Neutrophil (primary cell): ENCODE measurements around the gene MCC.

Experiments used
- H3K27ac ChIP-seq: fragments of 200-600 bp; sonication (generic); 2 replicates; pipeline ENCODE4 v1.5.1; 2016; ENCODE audit warnings: mild to moderate bottlenecking, moderate library complexity
- H3K27me3 ChIP-seq: fragments of 200-600 bp; sonication (generic); 2 replicates; pipeline ENCODE4 v1.6.0; 2016; ENCODE audit warnings: mild to moderate bottlenecking
- H3K36me3 ChIP-seq: fragments of 200-600 bp; sonication (generic); 2 replicates; pipeline ENCODE4 v1.5.1; 2017
- H3K4me1 ChIP-seq, 2 experiments: fragments of 200-600 bp in 1 of 2; sonication (generic) in 1 of 2; 1 replicate in 1 of 2; 2 replicates in 1 of 2; pipeline versions ENCODE4 v1.5.1 to v1.6.1; 2013 to 2016; ENCODE audit warnings: low read depth in 1 of 2, low read length in 1 of 2, mild to moderate bottlenecking in 1 of 2, moderate library complexity in 1 of 2; ENCODE audit not compliant: control insufficient read depth in 1 of 2, insufficient read depth in 1 of 2
- H3K4me3 ChIP-seq, 2 experiments: fragments of 200-600 bp in 1 of 2; sonication (generic) in 1 of 2; 1 replicate in 1 of 2; 2 replicates in 1 of 2; pipeline ENCODE4 v1.5.1; 2013 to 2016; ENCODE audit warnings: low read depth in 1 of 2, low read length in 1 of 2, mild to moderate bottlenecking in 1 of 2, moderate library complexity in 1 of 2
- H3K9me3 ChIP-seq: fragments of 200-600 bp; sonication (generic); 2 replicates; pipeline ENCODE4 v1.5.1; 2016
- TF ChIP-seq, protein P1 (sequence below): fragments of 200-600 bp; sonication (generic); IDR thresholded peaks from 2 replicates; pipeline ENCODE4 v1.5.1; 2016; ENCODE audit warnings: antibody characterized with exemption

The MCC gene

DNA sequence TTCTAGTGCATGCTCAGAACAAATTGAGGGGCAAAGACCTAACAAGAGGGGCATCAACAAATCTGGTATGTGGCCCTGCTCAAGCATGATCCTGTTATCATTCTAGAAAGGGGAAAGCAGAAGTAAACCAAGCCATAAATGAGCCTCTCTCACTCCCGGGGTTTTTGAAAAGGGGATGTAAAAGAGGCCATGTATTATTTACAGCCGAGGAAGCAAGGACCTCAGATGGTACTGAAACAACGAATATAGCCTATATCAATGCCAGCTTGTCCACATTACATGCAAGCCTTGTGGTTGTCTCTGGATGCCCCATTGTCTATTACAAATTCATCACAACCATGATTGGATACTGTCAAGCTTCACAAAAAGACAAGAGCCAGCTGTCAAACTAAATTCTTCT, 300.3 kb downstream of the MCC start:
- H3K9me3 ChIP-seq = no peaks in the 10 kb centered on the region
- no peaks in the 10 kb centered on the region for H3K4me1 ChIP-seq
- H3K27ac ChIP-seq = no peak overlapping the region
- H3K36me3 ChIP-seq = no peaks in the 10 kb centered on the region
- H3K4me3 ChIP-seq = no peak overlapping the region
- H3K27me3 ChIP-seq = no peaks in the 10 kb centered on the region
- TF ChIP-seq, protein P1, sequence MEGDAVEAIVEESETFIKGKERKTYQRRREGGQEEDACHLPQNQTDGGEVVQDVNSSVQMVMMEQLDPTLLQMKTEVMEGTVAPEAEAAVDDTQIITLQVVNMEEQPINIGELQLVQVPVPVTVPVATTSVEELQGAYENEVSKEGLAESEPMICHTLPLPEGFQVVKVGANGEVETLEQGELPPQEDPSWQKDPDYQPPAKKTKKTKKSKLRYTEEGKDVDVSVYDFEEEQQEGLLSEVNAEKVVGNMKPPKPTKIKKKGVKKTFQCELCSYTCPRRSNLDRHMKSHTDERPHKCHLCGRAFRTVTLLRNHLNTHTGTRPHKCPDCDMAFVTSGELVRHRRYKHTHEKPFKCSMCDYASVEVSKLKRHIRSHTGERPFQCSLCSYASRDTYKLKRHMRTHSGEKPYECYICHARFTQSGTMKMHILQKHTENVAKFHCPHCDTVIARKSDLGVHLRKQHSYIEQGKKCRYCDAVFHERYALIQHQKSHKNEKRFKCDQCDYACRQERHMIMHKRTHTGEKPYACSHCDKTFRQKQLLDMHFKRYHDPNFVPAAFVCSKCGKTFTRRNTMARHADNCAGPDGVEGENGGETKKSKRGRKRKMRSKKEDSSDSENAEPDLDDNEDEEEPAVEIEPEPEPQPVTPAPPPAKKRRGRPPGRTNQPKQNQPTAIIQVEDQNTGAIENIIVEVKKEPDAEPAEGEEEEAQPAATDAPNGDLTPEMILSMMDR = no peak

DNA sequence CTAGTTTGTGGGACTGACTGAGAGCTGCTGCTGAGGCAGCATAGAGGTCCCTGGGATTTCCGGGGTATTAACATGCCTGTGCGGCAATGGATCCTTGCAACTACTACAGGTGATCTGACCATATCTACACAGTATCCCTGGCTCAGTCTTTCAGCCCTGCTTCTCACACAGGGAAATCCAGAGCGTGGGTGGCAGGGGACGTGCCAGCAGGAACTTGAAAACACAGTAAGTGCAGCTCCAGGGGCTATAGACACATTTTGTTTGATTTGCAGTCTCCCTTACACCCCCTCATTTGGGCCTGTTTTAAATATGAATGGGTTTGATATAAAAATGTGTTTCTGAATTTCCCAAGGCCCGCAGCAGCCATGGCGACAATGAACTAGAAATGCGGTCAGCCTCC, 302.2 kb downstream of the MCC start:
- Histone ChIP-seq H3K4me1 (no peaks in the 10 kb centered on the region), H3K9me3 (no peaks in the 10 kb centered on the region), H3K36me3 (no peaks in the 10 kb centered on the region), H3K27me3 (no peaks in the 10 kb centered on the region), H3K27ac (no peak overlapping the region), H3K4me3 (no peak overlapping the region)
- TF ChIP-seq, protein P1 = no peak

DNA sequence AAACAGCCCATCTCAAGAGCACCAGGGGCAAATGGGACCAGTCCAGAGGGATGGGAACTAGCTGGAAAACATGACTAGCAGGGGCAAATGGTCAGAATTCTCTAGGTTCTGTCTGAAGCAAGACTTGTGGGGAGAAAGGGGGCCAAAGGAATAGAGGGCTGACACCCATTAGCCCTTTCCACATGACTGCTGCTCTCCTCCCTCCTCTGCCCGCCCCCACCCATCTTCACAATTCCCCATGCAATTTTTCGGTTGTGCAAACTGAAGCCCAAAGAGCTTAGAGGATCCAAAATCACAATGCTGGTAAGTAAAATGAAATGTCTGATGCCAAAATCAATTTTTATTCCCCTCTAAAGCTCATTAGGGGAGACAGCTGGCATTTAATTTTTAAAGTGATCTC, 304.6 kb downstream of the MCC start:
- TF ChIP-seq, protein P1 = no peak
- Histone ChIP-seq H3K9me3 (no peaks in the 10 kb centered on the region), H3K4me3 (no peak overlapping the region), H3K36me3 (no peaks in the 10 kb centered on the region), H3K4me1 (no peaks in the 10 kb centered on the region), H3K27ac (no peak overlapping the region), H3K27me3 (no peaks in the 10 kb centered on the region)

DNA sequence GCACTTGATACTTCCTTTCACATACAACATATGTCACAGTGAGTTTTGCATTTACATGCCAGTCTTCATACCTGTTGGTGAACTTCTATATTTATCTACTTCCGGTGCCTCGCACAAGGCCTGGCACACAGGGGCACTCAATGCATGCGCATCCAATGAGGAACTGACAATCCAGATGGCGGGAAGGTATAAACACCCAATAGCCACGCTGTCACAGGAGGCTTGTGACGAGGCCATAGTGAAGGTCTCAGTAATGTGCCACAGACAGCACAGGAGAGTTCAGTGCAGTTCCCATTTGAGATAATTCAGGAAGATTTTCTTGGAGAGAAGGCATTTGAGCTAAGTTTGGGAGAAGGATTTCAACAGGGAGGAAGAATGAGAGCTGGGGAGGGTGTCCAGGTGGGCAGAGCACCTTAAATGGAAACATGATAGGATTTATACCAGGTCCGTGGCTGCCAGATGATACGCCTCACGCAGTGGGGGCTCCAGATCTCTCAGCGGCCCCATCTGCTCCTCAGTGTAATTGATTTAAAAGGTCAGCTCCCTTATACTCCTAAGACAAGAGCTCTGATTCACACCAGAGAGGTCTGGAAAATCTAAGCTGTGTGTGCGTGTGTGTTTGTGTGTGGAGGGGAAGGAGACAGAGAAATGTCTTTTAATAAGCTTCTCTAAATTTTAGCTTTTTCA, 305.5 kb downstream of the MCC start:
- Histone ChIP-seq H3K27me3 (no peaks in the 10 kb centered on the region), H3K4me1 (no peaks in the 10 kb centered on the region), H3K27ac (no peak overlapping the region), H3K36me3 (no peaks in the 10 kb centered on the region), H3K4me3 (no peak overlapping the region), H3K9me3 (no peaks in the 10 kb centered on the region)
- TF ChIP-seq, protein P1 = no peak

DNA sequence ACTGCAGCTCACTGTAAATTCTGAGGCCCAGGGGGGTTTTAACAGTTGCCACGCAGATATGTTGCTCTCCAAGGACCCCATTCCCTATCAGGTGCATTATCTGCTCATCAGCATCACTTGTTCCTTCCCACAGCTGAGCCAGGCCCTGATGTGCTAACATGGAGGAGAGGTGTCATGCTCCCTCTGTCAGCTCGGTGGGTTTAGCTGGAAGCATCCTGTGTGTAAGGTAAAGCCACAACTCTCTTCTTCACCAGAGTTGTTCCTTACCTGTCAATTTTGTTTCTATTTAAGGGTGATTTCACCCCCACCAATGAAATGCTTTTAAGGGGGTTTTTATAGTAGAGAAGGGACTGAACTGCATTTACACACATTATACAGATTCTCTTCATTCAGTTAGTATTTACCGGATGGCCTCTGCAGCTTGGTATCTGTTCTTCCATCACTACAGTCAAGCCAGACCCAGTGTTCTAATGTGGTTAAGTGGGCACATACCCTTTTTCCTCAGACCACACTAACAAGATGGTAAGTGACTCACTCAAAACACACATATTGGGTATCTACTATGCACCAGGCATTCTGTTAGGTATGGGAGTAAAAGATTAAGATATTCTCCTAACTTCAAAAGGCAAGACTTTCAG, 306.3 kb downstream of the MCC start:
- Histone ChIP-seq H3K9me3 (no peaks in the 10 kb centered on the region), H3K36me3 (no peaks in the 10 kb centered on the region), H3K4me3 (no peak overlapping the region), H3K27ac (no peak overlapping the region), H3K4me1 (no peaks in the 10 kb centered on the region), H3K27me3 (no peaks in the 10 kb centered on the region)
- TF ChIP-seq, protein P1 = no peak
